Thyroid gland (tissue), 4 donors: Measurements from ENCODE around the gene GCC1.

Experiments
- POLR2A ChIP-seq, 2 donors: fragments of 450-650 bp; IDR thresholded peaks; one replicate each; pipeline ENCODE4 v1.6.1; 2017; ENCODE audit warnings: antibody characterized with exemption in 2 of 2, mild to moderate bottlenecking in 2 of 2, moderate library complexity in 1 of 2
- TF ChIP-seq, protein P1 (sequence below), 6 experiments: fragments of 200-600 bp in 3 of 6; fragments of 450-650 bp in 3 of 6; sonication (generic) in 3 of 6; IDR thresholded peaks; one replicate each; pipeline ENCODE4 v1.5.1; 2016 to 2019; ENCODE audit warnings: antibody characterized with exemption in 6 of 6, mild to moderate bottlenecking in 2 of 6, inconsistent platforms in 1 of 6, moderate library complexity in 1 of 6

DNA sequence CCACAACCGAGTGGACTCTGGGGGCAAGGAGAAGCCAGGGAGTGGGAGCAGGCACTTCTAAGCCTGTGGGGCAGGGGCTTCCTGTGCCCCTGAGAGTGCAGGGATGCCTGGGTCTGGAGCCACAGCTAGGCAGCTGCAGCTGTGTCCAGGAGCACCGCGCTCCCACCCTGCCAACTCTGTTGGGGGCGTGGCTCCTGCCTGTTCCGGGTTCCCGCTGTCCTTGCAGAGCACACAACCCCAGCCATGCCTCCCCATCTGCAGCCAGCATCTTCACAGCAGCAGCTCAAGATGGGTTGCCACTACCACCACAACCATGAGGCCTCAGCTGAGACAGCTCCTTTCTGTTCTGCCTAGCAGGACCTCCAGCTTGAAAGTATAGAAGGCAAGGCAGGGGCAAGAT is 23.9 kb upstream of the GCC1 start:
- TF ChIP-seq, protein P1, sequence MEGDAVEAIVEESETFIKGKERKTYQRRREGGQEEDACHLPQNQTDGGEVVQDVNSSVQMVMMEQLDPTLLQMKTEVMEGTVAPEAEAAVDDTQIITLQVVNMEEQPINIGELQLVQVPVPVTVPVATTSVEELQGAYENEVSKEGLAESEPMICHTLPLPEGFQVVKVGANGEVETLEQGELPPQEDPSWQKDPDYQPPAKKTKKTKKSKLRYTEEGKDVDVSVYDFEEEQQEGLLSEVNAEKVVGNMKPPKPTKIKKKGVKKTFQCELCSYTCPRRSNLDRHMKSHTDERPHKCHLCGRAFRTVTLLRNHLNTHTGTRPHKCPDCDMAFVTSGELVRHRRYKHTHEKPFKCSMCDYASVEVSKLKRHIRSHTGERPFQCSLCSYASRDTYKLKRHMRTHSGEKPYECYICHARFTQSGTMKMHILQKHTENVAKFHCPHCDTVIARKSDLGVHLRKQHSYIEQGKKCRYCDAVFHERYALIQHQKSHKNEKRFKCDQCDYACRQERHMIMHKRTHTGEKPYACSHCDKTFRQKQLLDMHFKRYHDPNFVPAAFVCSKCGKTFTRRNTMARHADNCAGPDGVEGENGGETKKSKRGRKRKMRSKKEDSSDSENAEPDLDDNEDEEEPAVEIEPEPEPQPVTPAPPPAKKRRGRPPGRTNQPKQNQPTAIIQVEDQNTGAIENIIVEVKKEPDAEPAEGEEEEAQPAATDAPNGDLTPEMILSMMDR (IDR thresholded peaks at IDR 0.05), result no peak
- TF ChIP-seq POLR2A (IDR thresholded peaks at IDR 0.05), result no peak
